Tibial nerve (tissue), 3 donors: ENCODE data around the gene MYO3B.

Experiments used
- POLR2A ChIP-seq, 2 donors: fragments of 450-650 bp; IDR thresholded peaks; one replicate each; pipeline ENCODE4 v1.6.1; 2017; ENCODE audit warnings: antibody characterized with exemption in 2 of 2, mild to moderate bottlenecking in 2 of 2, moderate library complexity in 2 of 2
- TF ChIP-seq, protein P1 (sequence below), 5 experiments: fragments of 200-600 bp in 3 of 5; fragments of 450-650 bp in 2 of 5; sonication (generic) in 3 of 5; IDR thresholded peaks; one replicate each; pipeline ENCODE4 v1.5.1; 2016 to 2019; ENCODE audit warnings: antibody characterized with exemption in 5 of 5, mild to moderate bottlenecking in 3 of 5, moderate library complexity in 2 of 5

DNA sequence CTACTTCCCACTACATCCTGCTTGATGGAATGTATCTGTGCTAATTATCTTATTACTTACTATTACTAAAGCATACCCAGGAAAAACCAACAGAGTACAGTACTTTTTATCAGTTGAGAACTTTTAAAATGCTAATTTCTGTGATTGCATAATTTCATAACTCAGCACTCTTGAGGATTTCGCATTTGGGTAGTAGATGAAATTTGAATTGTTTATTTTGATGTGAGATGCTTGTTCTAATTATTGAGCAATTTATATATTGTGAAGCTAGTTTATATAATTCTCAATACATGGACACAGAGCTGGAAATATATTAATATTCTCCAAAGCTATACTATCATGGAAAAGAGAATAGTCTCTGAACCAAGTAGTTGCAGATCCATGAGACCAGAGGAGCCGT, 432.7 kb downstream of the MYO3B start:
- TF ChIP-seq POLR2A (IDR thresholded peaks at IDR 0.05), result no peak
- TF ChIP-seq, protein P1, sequence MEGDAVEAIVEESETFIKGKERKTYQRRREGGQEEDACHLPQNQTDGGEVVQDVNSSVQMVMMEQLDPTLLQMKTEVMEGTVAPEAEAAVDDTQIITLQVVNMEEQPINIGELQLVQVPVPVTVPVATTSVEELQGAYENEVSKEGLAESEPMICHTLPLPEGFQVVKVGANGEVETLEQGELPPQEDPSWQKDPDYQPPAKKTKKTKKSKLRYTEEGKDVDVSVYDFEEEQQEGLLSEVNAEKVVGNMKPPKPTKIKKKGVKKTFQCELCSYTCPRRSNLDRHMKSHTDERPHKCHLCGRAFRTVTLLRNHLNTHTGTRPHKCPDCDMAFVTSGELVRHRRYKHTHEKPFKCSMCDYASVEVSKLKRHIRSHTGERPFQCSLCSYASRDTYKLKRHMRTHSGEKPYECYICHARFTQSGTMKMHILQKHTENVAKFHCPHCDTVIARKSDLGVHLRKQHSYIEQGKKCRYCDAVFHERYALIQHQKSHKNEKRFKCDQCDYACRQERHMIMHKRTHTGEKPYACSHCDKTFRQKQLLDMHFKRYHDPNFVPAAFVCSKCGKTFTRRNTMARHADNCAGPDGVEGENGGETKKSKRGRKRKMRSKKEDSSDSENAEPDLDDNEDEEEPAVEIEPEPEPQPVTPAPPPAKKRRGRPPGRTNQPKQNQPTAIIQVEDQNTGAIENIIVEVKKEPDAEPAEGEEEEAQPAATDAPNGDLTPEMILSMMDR (IDR thresholded peaks at IDR 0.05), result no peak
